Upper lobe of right lung (tissue), 1 donor: Measurements from ENCODE around the gene ARHGEF28. TPM values are rescaled to one million over a fixed set of nuclear protein-coding genes. Genes with fewer than 3 reads are reported as not detected.

Experiments used
- ATAC-seq: fragments of 200-7000 bp; cut with Tn5 transposase; one replicate; pipeline ENCODE4 v1.9.1; 2020; ENCODE audit warnings: mild to moderate bottlenecking, moderate library complexity
- DNase-seq: peaks from one replicate; pipeline ENCODE4 v3.0.0-alpha.2; 2020
- H3K27ac ChIP-seq: fragments of 200-600 bp; one replicate; pipeline ENCODE4 v1.8.0; 2022
- H3K27me3 ChIP-seq: fragments of 200-600 bp; one replicate; pipeline ENCODE4 v1.8.0; 2022; ENCODE audit warnings: mild to moderate bottlenecking
- H3K36me3 ChIP-seq: fragments of 200-600 bp; one replicate; pipeline ENCODE4 v1.8.0; 2022
- H3K4me1 ChIP-seq: fragments of 200-600 bp; one replicate; pipeline ENCODE4 v1.8.0; 2022
- H3K4me3 ChIP-seq: fragments of 200-600 bp; one replicate; pipeline ENCODE4 v1.8.0; 2022; ENCODE audit warnings: mild to moderate bottlenecking
- H3K9me3 ChIP-seq: fragments of 200-600 bp; one replicate; pipeline ENCODE4 v1.8.0; 2022
- CTCF ChIP-seq: fragments of 200-600 bp; IDR thresholded peaks from one replicate; pipeline ENCODE4 v1.8.0; 2022; ENCODE audit warnings: antibody characterized with exemption
- intact Hi-C: fragments of 100-400 bp; cut with DNase I; formaldehyde crosslinking; loops from one replicate; pipeline ENCODE4 v1.11.0; 2022
- total RNA-seq: library from RNA; stranded (reverse); fragmentation: NEBNext Ultra II Directional; extraction: Animal tissue kit (Norgen Biotek cat#: 25700); gene quantifications from one replicate; pipeline ENCODE4 v1.2.1, GENCODE V29; 2021
- donor health status: DM: no; HTN: yes; CAD: no; lungs with severe emphysema.

ARHGEF28 gene
- total RNA-seq, 1 donor from 2014 or later, result 22.3 TPM

DNA sequence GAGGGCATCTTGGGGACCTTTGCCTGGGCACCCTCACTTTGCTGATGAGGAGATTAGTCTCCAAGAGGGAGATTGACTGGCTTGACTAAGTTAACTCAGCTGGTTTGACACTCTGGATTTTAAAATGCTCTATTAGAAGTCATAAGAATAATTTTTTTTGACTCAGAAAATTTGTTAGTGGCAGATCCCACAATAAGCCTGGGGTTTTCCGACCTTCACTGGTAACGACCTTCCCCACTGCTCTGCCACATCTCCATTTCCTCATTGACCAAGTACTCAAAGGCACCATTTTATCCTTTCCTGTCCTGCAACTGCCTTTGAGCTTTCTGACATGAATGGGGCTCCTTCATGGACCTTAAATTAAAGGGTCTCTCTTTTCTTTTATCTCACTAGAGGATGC is 67.0 kb downstream of the ARHGEF28 start:
- no peaks in the 10 kb centered on the region for H3K27me3 ChIP-seq
- H3K36me3 ChIP-seq, result no peaks in the 10 kb centered on the region
- DNase-seq (no peak), ATAC-seq (no peak)
- no peaks in the 10 kb centered on the region for H3K9me3 ChIP-seq
- intact Hi-C loops, result no loop called here
- H3K27ac ChIP-seq, result no peak overlapping the region
- H3K4me1 ChIP-seq, result peaks cover 20% of the 10 kb centered on the region
- no peak for TF ChIP-seq CTCF
- H3K4me3 ChIP-seq, result no peak overlapping the region

DNA sequence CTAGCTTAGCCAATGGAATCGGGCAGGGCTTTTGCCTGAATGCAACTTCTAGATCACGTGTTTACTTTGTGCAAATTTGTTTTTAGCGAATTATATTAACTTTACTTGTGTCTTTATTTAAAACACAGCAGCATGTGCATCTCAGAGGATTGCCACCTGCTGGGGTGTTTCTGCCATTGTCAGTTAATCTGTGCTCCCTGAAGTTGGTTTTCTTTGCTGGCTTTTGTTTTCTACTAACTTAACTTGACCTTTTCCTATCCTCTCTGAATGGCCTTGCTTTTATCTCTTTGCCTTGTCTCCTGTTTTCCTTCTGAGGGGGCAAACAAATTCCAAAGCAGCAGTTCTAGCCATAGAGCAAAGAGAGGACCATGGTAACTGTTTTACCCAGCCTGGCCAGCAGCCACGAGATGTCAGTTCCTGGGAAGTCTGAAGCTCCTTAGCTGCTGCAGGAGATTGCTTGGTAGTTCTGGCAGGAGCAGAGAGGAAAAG is 67.6 kb downstream of the ARHGEF28 start:
- Histone ChIP-seq H3K27me3 (no peaks in the 10 kb centered on the region), H3K36me3 (no peaks in the 10 kb centered on the region), H3K9me3 (no peaks in the 10 kb centered on the region), H3K4me3 (no peak overlapping the region), H3K27ac (no peak overlapping the region), H3K4me1 (peaks cover 20% of the 10 kb centered on the region)
- ATAC-seq (peak; percentile 53), DNase-seq (no peak)
- peak; percentile 44 for TF ChIP-seq CTCF
- intact Hi-C loops, result no loop called here

- Histone ChIP-seq H3K9me3 (no peaks in the 10 kb centered on the region), H3K27me3 (no peaks in the 10 kb centered on the region), H3K27ac (no peak overlapping the region), H3K4me1 (peaks cover 20% of the 10 kb centered on the region), H3K36me3 (no peaks in the 10 kb centered on the region), H3K4me3 (no peak overlapping the region)
- TF ChIP-seq CTCF, result no peak
- DNase-seq (no peak), ATAC-seq (no peak)
- intact Hi-C loops, result no loop called here
These were observed 68.1 kb downstream of the ARHGEF28 start for GRCh38 chr5:73694089-73694488.

- TF ChIP-seq CTCF, result no peak
These were observed 72.0 kb downstream of the ARHGEF28 start for GRCh38 chr5:73698011-73698410.

DNA sequence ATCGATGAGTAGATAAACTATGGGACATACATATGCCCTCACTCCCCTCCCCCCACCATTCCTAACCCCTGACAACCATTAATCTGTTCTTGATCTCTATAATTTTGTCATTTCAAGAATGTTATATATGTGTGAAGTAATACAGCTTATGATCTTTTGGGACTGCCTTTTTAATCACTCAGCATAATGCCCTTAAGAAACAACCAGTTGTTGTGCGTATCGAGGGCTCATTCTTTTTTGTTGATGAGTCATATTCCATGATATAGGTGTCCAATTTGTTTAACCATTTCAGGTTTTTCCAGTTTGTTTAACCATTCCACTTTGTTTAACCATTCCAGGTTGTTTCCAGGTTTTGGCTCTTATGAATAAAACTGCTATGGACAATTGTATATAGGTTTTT is 75.6 kb downstream of the ARHGEF28 start:
- H3K9me3 ChIP-seq, result no peaks in the 10 kb centered on the region
- DNase-seq, result no peak
- no peak overlapping the region for H3K4me3 ChIP-seq
- no peaks in the 10 kb centered on the region for H3K36me3 ChIP-seq
- no peak for ATAC-seq
- intact Hi-C loops, result no loop called here
- peaks cover 7% of the 10 kb centered on the region for H3K4me1 ChIP-seq
- H3K27me3 ChIP-seq, result no peaks in the 10 kb centered on the region
- TF ChIP-seq CTCF, result no peak
- H3K27ac ChIP-seq, result no peak overlapping the region

More at GRCh38 chr5:73698011-73698410, 72.0 kb downstream of the ARHGEF28 start:
- ATAC-seq (no peak), DNase-seq (no peak)
- no peaks in the 10 kb centered on the region for H3K27me3 ChIP-seq
- no peak overlapping the region for H3K27ac ChIP-seq
- peaks cover 20% of the 10 kb centered on the region for H3K4me1 ChIP-seq
- H3K4me3 ChIP-seq, result no peak overlapping the region
- intact Hi-C loops, result no loop called here
- no peaks in the 10 kb centered on the region for H3K9me3 ChIP-seq
- no peaks in the 10 kb centered on the region for H3K36me3 ChIP-seq

GRCh38 chr5:73702534-73702933 is 76.5 kb downstream of the ARHGEF28 start:
- no peak overlapping the region for H3K4me3 ChIP-seq
- no peaks in the 10 kb centered on the region for H3K9me3 ChIP-seq
- no peak for DNase-seq
- intact Hi-C loops, result no loop called here
- TF ChIP-seq CTCF, result no peak
- no peaks in the 10 kb centered on the region for H3K27me3 ChIP-seq
- no peak overlapping the region for H3K27ac ChIP-seq
- H3K36me3 ChIP-seq, result no peaks in the 10 kb centered on the region
- H3K4me1 ChIP-seq, result no peaks in the 10 kb centered on the region
- no peak for ATAC-seq
